Testis (tissue), 2 donors: ENCODE results near the gene TERT.

Experiments used
- POLR2A ChIP-seq: fragments of 450-650 bp; IDR thresholded peaks from one replicate; pipeline ENCODE4 v1.6.1; 2017; ENCODE audit warnings: antibody characterized with exemption, mild to moderate bottlenecking, moderate library complexity
- TF ChIP-seq, protein P1 (sequence below), 3 experiments: fragments of 450-650 bp in 2 of 3; fragments of 200-600 bp in 1 of 3; sonication (generic) in 1 of 3; IDR thresholded peaks; one replicate each; pipeline ENCODE4 v1.5.1; 2016 to 2019; ENCODE audit warnings: antibody characterized with exemption in 3 of 3, mild to moderate bottlenecking in 2 of 3, moderate library complexity in 1 of 3

DNA sequence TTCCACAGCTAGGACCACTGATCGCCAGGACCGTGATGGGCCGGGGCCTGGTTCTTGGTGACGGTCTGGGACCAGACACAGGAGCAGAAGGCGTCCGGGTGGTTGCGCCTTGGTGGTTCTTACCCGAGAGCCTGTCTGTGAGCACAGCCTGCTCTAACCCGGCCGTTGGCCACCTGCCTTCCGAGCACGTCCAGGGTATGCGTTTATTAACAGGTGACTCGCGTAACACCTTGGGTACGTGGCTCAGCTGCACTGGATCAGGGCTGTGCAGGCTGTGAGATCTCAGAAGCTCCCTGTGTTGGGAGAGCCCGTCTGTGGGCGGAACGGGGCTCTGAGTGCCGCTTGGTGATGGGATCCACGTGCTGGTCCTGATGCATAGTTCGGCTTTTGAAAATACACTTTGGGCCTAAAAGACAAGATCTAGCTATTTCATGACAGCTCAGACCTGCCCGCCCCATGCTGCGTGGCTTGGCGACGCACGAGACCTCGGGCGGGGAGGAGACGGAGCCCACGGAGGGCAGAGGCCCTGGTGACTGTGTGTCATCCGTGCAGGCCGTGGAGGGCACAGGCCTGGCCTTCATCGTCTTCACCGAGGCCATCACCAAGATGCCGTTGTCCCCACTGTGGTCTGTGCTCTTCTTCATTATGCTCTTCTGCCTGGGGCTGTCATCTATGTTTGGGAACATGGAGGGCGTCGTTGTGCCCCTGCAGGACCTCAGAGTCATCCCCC, 76.4 kb downstream of the TERT start:
- TF ChIP-seq, protein P1, sequence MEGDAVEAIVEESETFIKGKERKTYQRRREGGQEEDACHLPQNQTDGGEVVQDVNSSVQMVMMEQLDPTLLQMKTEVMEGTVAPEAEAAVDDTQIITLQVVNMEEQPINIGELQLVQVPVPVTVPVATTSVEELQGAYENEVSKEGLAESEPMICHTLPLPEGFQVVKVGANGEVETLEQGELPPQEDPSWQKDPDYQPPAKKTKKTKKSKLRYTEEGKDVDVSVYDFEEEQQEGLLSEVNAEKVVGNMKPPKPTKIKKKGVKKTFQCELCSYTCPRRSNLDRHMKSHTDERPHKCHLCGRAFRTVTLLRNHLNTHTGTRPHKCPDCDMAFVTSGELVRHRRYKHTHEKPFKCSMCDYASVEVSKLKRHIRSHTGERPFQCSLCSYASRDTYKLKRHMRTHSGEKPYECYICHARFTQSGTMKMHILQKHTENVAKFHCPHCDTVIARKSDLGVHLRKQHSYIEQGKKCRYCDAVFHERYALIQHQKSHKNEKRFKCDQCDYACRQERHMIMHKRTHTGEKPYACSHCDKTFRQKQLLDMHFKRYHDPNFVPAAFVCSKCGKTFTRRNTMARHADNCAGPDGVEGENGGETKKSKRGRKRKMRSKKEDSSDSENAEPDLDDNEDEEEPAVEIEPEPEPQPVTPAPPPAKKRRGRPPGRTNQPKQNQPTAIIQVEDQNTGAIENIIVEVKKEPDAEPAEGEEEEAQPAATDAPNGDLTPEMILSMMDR (IDR thresholded peaks at IDR 0.05), result no peak
- no peak for TF ChIP-seq POLR2A
